HL-60 (cell line): Measurements from ENCODE around the gene OSBPL5.

Experiments used
- CTCF ChIP-seq: IDR thresholded peaks from one replicate; pipeline ENCODE4 v1.5.1; 2011; ENCODE audit warnings: low read length, control low read depth, inconsistent platforms; ENCODE audit not compliant: insufficient read depth
- GABPA ChIP-seq: IDR thresholded peaks from 2 replicates; pipeline ENCODE4 v1.6.1; 2012; ENCODE audit warnings: low read depth
- POLR2AphosphoS5 ChIP-seq: IDR thresholded peaks from 2 replicates; pipeline ENCODE4 v1.6.1; 2012; ENCODE audit warnings: low read depth
- REST ChIP-seq: IDR thresholded peaks from 2 replicates; pipeline ENCODE4 v1.6.1; 2012; ENCODE audit warnings: low read depth; ENCODE audit not compliant: insufficient replicate concordance
- SPI1 ChIP-seq: IDR thresholded peaks from 2 replicates; pipeline ENCODE4 v1.6.1; 2012; ENCODE audit warnings: low read depth, mild to moderate bottlenecking, borderline replicate concordance

GRCh38 chr11:3186166-3186953, 21.2 kb upstream of the OSBPL5 start:
- TF ChIP-seq CTCF (no peak), POLR2AphosphoS5 (no peak), REST (no peak), GABPA (no peak), SPI1 (no peak)
